Activated effector memory CD4-positive, alpha-beta T cell treated with anti-CD3 and anti-CD28 coated beads, Interleukin-2, amount 50 U/mL, for 16 hours (primary cell): ENCODE results near the gene SIAH2.

ENCODE experiments used
- DNase-seq: peaks from one replicate; pipeline ENCODE4 v3.0.0-alpha.2; 2020

SIAH2 gene

DNA sequence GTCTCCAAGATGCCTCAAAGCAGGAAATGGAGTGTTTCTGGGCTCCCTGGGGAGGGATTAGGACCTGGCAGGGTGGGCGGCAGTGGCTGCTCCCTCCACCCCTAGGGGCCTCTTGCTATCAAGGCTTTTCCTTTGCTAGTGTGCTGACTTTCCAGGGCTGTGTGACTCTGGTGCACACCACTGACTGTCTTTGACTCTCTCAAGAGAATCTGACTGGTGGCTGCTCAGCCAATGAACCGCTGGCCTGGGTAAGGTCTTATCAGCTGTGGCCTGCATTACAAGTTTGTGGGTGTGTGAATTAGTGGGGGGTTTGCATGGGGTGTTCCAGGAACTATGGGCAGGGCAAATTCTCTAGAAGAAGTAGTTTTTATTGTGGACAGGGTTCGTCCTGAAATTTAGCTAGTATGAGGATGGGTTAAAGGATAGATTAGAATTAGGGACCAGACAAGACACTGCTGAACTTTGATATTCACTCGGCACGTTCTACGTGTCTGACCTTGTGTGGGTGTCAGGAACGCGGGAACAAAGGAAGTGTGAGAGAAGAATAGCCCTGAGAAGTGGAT lies 29.5 kb downstream of the SIAH2 start:
- DNase-seq: no peak

DNA sequence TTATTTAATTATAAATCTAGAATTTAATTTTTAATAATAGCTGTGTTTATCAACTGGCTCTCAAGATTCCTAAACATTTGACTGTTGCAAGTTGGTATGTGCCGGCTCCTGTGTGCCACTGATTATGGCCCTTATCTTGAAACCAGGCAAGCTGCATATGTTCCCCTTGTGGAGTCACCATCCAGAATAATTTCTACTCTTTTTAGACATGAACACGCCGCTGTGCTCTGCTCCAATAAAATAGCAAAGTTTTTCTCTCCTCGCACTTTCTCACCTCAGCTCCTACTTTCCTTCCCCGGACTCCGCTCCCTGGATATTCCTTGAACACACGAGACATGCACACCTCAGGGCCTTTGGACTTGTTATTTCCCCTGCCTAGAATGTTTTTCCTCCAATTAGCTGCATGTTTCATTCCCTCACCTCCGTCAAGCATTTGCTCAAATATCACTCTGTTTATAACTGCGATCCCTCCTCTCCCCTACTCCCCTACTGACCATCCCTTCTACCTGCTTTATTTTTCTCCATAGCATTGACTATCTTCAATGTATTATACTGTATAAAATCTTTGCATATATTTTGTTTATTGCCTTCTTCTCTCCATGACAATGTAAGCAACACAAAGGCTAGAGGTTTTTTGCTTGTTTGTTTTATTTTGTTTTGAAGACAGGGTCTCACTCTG lies 33.1 kb downstream of the SIAH2 start:
- DNase-seq: no peak

DNA sequence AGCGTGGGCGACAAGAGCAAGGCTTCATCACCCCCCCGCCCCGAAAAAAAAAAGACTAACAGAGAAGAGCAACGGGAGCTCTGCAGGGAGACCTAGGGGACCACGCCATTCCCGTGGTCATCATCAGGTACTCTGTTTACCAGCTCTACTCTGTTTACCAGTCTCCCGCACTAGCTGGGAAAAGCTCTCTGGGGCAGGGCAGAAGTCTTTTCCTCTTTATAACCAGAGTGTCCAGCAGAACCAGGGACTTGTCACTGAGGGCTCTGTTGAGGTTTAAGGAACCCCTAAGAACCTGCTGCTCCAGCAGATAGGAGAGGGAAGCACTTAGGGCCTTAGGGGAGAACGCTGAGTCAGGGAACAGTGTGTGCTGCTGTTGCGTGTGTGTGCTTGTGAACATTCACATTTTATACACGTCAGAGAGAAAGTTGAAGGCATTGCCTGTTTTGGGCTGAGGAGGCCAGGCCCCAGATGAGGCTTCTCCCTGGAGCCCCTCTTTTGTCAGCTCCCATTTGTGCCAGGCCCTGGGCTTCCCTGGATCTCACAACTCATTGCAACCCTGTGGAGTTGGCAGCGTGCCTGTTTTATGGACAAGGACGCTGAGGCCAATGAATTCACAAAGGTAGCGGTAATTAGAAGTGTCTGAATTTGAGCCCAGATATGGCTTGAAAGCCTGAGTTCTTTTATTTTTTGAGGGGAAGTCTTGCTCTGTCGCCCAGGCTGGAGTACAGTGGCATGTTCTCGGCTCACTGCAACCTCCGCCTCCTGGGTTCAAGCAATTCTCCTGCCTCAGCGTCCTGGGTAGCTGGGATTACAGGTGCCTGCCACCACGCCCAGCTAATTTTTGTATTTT lies 35.1 kb downstream of the SIAH2 start:
- no peak for DNase-seq

DNA sequence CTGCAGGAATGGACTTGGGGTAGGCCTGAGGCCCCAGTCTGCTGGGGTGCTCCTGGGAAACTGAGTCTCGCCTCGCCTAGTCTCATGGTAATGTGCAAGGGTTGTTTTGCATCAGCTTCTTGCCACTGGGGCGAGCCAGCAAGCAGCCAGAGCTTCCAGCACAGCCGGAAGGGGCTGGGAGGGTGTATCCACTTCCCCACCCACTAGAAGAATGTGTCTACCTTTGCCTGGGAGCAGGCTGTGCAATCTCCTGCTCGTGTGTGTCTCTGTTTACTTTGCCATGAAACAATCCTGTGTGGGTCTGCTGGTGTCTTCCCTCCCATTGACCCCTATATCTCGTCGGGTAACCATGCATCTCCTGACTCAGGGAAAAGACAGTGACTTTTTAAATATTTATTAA lies 37.4 kb downstream of the SIAH2 start:
- DNase-seq: no peak

DNA sequence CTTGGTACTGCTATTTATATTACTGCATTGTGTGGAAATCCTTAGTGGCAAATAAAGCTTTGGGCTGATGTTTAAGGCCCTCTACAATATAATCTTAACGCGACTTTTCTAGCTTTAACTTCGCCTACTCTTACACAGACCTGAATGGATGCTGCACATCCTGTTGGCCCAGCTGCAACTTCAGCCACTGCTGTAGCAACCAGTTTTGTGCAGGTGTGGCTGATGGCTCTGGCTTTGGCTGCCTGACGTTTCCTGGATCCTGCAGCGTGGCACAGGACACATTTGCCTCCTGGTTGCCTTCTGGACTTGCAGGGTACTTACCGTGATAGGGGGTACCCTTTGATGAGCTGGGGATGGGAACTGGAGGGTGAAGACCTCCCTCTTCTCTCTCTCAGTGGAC lies 39.0 kb downstream of the SIAH2 start:
- DNase-seq: no peak

DNA sequence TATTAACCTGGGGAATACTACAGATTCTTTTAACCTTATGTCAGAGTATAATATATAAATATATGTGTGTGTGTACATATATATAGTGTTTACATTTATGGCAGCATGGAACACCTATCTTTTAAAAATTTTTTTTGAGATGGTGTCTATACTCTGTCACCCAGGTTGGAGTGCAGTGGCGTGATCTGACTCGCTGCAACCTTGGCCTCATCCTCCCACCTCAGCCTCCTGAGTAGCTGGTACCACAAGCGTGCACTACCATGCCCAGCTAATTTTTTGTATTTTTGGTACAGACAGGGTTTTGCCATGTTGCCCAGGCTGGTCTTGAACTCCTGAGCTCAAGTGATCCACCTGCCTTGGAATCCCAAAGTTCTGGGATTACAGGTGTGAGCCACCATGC lies 40.7 kb downstream of the SIAH2 start:
- DNase-seq: no peak

DNA sequence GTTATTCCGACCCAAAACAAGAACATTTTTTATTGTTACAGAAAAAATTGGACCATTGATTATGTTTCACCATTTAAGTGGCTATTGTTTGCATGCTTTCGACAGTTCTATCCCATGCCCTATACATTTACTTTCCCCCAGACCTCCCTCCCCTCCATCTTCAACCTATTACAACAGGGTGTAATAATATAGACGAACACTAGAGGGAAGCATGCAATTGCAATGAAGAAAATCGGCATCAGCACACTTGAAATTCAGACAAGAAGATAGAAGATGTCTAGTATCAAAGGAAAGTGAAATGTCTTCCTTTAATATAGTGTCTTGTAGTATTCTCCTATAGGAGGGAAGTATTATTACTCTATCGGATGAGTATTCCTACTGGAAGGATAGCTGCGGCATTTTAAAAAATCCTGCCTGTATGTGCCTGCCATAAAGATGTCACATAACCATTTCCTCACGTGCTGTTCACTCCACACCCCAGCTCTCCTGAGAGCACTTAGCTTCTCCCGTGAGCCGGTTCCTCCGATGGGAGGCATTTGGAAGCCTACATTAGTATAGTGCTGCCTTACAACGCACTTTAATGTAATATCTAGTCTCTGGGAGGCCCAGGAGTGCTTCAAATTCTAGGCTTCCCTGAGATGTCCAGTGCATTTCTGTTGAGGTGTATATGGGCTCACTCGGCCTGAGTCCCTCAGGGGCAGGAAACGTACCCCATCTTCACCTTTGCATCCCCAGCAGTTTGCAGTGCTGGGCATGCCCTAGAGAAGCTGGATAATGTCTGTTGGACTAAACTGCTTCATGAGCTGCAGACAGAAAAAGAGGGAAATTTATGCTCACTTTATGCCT lies 41.5 kb downstream of the SIAH2 start:
- no peak for DNase-seq

DNA sequence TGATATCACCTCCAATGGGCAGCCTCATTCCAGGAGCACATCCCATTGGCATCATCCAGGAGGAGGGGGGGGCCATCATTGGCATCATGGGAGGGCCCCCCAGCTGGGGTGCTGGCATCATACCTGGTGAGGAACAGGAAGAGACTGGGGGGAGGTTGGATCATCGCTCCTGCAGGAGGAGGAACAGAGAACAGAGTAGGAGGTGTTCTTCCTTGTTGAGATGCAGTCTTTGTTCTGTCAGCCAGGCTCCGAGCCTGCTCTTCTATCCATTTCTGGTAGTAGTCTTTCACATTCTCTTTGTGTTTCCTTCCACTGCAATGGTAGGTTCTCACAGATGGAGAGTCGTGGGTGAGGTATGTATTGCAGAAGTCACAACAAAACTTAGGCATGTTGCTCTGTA lies 42.5 kb downstream of the SIAH2 start:
- no peak for DNase-seq

DNA sequence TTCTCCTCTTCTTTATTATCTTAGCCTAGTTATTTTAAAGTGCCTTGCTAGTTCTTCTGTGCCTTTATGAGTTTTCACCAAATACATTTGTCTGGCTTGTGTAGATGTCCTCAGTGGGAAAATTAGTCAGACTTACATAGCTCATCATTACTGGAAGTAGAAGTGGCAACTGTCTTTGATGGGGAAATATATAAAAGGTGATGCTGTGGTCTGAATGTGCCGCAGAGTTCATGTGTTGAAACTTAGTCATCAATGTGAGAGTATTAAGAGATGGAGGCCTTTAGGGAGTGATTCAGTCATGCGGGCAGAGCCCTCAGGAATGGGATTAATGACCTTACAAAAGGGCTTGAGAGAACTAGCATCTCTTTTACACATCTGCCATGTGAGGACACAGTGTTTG lies 52.9 kb downstream of the SIAH2 start:
- DNase-seq: no peak

DNA sequence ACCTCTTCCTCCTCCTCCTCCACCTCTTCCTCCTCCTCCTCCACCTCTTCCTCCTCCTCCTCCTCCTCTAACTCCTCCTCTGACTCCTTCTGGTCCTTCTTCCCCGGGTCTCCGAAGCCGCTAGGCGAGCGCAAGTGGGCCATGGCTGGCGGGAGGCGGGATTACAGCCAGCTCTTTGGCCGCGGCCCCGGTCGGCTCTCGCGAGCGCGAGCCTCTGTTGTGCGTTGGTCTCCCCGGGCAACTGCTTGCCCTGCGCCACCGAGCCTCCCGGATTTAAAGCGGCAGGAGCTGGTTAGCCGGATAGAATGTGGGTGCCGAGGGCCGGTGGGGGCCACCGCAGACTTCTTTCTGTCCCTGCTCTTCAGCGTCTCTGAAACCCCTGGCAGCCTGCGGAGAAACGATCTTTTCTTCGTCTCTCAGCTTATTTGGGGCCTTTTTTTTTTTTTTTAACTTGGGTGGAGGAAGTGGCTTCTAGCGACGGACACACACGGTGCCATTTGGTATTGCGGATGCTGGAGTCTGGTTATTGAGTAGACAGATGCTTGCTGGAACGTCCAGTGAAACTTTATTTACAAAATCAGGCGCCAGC lies 59.1 kb downstream of the SIAH2 start, which contains the start of gene ERICH6:
TSS of gene ERICH6 (minus strand) at position 165 of the 589 bp plus-strand sequence. CDS start at position 143, 22 bp downstream.
- DNase-seq: peak; percentile 91

DNA sequence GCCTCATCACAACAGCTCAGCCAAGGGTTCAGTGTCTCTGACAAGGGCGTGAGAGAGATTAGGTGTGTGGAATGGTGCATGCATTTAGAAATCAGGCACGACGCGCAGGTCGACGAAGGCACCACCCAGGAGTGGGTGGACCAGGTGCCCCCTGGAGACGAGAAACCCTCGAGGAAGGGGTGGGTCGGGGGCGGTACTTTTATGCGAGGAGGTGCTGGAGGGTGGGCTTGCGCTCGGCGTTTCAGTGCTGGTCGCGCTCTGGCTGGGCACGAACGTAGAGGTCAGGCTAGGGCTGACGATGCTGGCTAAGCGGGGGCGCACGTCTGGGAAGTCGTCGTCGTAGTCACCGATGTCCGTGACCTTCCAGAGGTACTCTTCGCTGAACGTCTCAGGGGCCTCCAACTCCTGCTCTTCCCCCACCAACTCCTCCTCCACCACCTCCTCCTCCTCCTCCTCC lies 59.6 kb downstream of the SIAH2 start:
- DNase-seq: peak; percentile 76

DNA sequence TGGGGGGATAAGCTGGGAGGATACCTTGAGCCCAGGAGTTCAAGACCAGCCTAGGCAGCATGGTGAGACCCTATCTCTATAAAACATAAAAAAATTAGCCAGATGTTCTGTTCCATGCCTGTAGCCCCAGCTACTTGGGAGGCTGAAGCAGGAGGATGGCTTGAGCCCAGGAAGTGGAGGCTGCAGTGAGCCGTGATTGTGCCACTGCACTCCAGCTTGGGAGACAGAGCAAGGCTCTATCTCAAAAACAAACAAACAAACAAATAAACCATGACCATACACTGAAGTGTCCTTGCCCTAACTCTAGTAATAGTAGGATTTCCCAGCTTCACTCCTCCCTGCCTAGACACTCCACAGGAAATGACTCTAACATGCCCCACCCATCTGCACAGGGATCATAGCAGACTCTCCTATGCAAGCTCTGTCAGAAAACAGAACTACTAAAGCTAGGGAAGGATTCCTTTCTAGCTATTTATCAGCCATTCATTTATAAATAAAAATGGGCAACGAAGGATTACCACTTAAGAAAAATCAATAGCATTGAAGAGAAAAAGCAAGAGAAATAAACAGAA lies 63.8 kb downstream of the SIAH2 start:
- DNase-seq: no peak

DNA sequence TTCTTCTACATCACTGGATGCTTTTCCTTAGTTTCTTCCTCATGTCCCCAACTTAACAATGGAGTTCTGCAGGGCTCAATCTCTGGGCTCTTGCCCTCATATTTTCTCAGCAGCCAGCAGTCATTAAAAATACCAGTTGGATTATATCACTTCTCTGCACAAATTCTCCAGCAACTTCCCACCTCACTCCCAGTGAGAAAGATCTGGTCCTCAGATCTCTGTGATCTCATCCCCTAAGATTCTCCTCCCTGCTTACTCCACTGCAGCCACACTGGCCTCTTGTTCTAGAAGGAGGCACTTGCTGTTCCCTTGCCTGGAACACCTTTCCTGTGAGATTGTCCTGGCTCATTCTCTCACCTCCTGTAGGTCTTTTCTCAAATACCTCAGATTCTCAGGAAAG lies 65.3 kb downstream of the SIAH2 start:
- no peak for DNase-seq

DNA sequence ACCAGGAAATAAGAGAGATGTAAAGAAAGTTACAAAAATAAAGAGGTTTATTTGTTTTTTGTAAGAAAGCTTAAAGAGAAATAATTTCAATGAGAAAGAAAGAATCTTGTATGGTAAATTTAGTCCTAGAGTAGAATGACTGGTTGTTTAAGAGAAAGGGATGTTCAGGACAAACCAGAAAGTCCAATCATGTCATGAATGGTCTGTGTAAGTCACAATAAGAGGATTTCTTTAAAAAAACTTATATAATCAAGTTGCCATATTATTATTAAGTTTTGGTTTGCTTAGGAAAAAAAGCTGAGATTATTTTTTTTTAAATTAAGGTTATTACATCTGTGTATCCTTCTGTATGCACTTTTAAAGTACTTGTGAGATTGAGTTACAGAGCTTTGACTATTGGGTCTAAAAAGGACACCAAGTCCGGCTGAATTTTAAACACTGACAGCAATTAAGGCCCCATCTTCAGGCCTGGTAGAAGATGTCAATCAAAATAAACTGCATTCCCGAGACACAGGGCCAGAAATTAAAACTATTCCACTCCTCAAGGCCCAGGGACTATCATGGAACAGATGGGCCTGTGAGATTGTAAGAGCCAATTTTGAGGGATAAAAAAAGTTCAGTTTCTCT lies 71.4 kb downstream of the SIAH2 start:
- no peak for DNase-seq
